Brain microvascular endothelial cell (primary cell): ENCODE measurements around the gene SLC16A7.

ENCODE experiments used
- DNase-seq: peaks from one replicate; pipeline ENCODE4 v3.0.0-alpha.2; 2020
- H3K27ac ChIP-seq: fragments of 250-450 bp; sonication (Bioruptor Pico); 2 replicates; pipeline ENCODE4 v1.5.1; 2020; ENCODE audit warnings: mild to moderate bottlenecking, moderate library complexity
- H3K27me3 ChIP-seq: fragments of 250-450 bp; sonication (Bioruptor Pico); replicated peaks from 2 replicates; pipeline ENCODE4 v1.5.1; 2020; ENCODE audit warnings: mild to moderate bottlenecking
- H3K36me3 ChIP-seq: fragments of 250-450 bp; sonication (Bioruptor Pico); replicated peaks from 2 replicates; pipeline ENCODE4 v1.5.1; 2020; ENCODE audit warnings: mild to moderate bottlenecking
- H3K4me3 ChIP-seq: 2 replicates; pipeline ENCODE4 v1.5.1; 2011; ENCODE audit warnings: low read depth, mild to moderate bottlenecking, control low read depth, low read length, moderate library complexity
- CTCF ChIP-seq: IDR thresholded peaks from 2 replicates; pipeline ENCODE4 v1.5.1; 2011; ENCODE audit warnings: low read depth, mild to moderate bottlenecking, moderate library complexity, low read length, control low read depth, inconsistent platforms; ENCODE audit errors: missing control alignments
- in situ Hi-C: cut with HindIII; loops from 2 replicates; pipeline ENCODE4 v1.10.0; 2017; ENCODE audit warnings: low sequenced_read_pairs, low pct_ligation_motif_present

The SLC16A7 gene

GRCh38 chr12:59643550-59643949 is 47.7 kb downstream of the SLC16A7 start:
- no peaks in the 10 kb centered on the region for H3K27me3 ChIP-seq
- no peak overlapping the region for H3K4me3 ChIP-seq
- H3K27ac ChIP-seq = no peak overlapping the region
- no peaks in the 10 kb centered on the region for H3K36me3 ChIP-seq
- DNase-seq = no peak
- in situ Hi-C loops = no loop called here
- no peak for TF ChIP-seq CTCF

GRCh38 chr12:59645242-59645641 is 49.4 kb downstream of the SLC16A7 start:
- Histone ChIP-seq H3K36me3 (no peaks in the 10 kb centered on the region), H3K27me3 (no peaks in the 10 kb centered on the region), H3K27ac (no peak overlapping the region), H3K4me3 (no peak overlapping the region)
- in situ Hi-C loops = no loop called here
- no peak for TF ChIP-seq CTCF
- DNase-seq = no peak

GRCh38 chr12:59646636-59647035 is 50.8 kb downstream of the SLC16A7 start:
- H3K36me3 ChIP-seq = no peaks in the 10 kb centered on the region
- H3K4me3 ChIP-seq = no peak overlapping the region
- in situ Hi-C loops = no loop called here
- H3K27ac ChIP-seq = no peak overlapping the region
- no peaks in the 10 kb centered on the region for H3K27me3 ChIP-seq
- TF ChIP-seq CTCF = no peak
- DNase-seq = no peak

GRCh38 chr12:59649203-59649602 is 53.4 kb downstream of the SLC16A7 start:
- no peak for TF ChIP-seq CTCF

GRCh38 chr12:59650588-59651228 is 54.9 kb downstream of the SLC16A7 start:
- peak overlapping the region; percentile 32 for H3K27ac ChIP-seq
- H3K36me3 ChIP-seq = no peaks in the 10 kb centered on the region
- in situ Hi-C loops = no loop called here
- H3K4me3 ChIP-seq = no peak overlapping the region
- no peak for DNase-seq
- TF ChIP-seq CTCF = peak; percentile 28
- H3K27me3 ChIP-seq = no peaks in the 10 kb centered on the region

More at GRCh38 chr12:59649203-59649602, 53.4 kb downstream of the SLC16A7 start:
- Histone ChIP-seq H3K27me3 (no peaks in the 10 kb centered on the region), H3K4me3 (no peak overlapping the region), H3K36me3 (no peaks in the 10 kb centered on the region), H3K27ac (no peak overlapping the region)
- DNase-seq = no peak
- in situ Hi-C loops = no loop called here
